H1 (cell line): ENCODE data around the gene AOC1. TPM values are rescaled to one million over a fixed set of nuclear protein-coding genes. Genes with fewer than 3 reads are reported as not detected.

Source experiments
- CTCF ChIA-PET: fragments of 300-600 bp; sonication (Branson Sonifier 250); formaldehyde crosslinking; loops from one replicate; lab custom pipeline; 2021; ENCODE audit not compliant: partially characterized antibody; lab: Charles Lee
- POLR2A ChIA-PET: fragments of 300-600 bp; sonication (Branson Sonifier 250); formaldehyde crosslinking; loops from one replicate; lab custom pipeline; 2021; ENCODE audit warnings: inconsistent platforms; ENCODE audit not compliant: partially characterized antibody; lab: Charles Lee
- DNase-seq, 2 experiments: peaks; one replicate each; pipeline versions ENCODE4 v3.0.0 to v3.0.0-alpha.2; 2010 to 2022; ENCODE audit warnings: low spot score in 2 of 2, low read depth in 1 of 2, mixed read lengths in 1 of 2
- FAIRE-seq: peaks from 2 replicates; lab custom pipeline; 2011; peaks lifted over from hg19 to GRCh38; lab: Jason Lieb, UNC
- H2AFZ ChIP-seq: 2 replicates; pipeline ENCODE4 v1.8.1; 2012; ENCODE audit warnings: low read length, inconsistent platforms
- H2AK5ac ChIP-seq: 2 replicates; pipeline ENCODE4 v1.6.1; 2013; ENCODE audit warnings: low read depth, low read length
- H2BK120ac ChIP-seq: replicated peaks from 2 replicates; pipeline ENCODE3; 2013; ENCODE audit warnings: low read depth, low read length, inconsistent platforms
- H2BK12ac ChIP-seq: 2 replicates; pipeline ENCODE4 v1.6.1; 2013; ENCODE audit warnings: low read depth, low read length
- H2BK15ac ChIP-seq: 2 replicates; pipeline ENCODE4 v1.6.1; 2013; ENCODE audit warnings: low read length
- H2BK20ac ChIP-seq: 2 replicates; pipeline ENCODE4 v1.6.1; 2013; ENCODE audit warnings: low read length
- H2BK5ac ChIP-seq: 2 replicates; pipeline ENCODE4 v1.6.1; 2013; ENCODE audit warnings: low read depth, low read length
- H3K14ac ChIP-seq: 2 replicates; pipeline ENCODE4 v1.6.1; 2013; ENCODE audit warnings: inconsistent platforms; ENCODE audit not compliant: insufficient read length
- H3K18ac ChIP-seq: 2 replicates; pipeline ENCODE4 v1.6.1; 2013; ENCODE audit warnings: low read length; ENCODE audit errors: extremely low read depth
- H3K23ac ChIP-seq: 2 replicates; pipeline ENCODE4 v1.6.1; 2013; ENCODE audit warnings: inconsistent platforms; ENCODE audit not compliant: insufficient read length
- H3K23me2 ChIP-seq: 2 replicates; pipeline ENCODE4 v1.6.1; 2013; ENCODE audit warnings: low read depth, low read length
- H3K27ac ChIP-seq: 2 replicates; pipeline ENCODE4 v1.6.1; 2011; ENCODE audit warnings: low read depth, low read length, inconsistent platforms
- H3K27me3 ChIP-seq, 4 experiments: replicated peaks in 1 of 4; 1 replicate in 1 of 4; 2 replicates in 3 of 4; pipeline versions ENCODE4 v1.6.1 to v1.8.1; 2011 to 2013; ENCODE audit warnings: low read length in 3 of 4, mild to moderate bottlenecking in 3 of 4, inconsistent platforms in 2 of 4, mixed read lengths in 2 of 4, moderate library complexity in 1 of 4; ENCODE audit not compliant: control insufficient read depth in 3 of 4, insufficient read depth in 3 of 4; ENCODE audit errors: extremely low read depth in 1 of 4
- H3K36me3 ChIP-seq, 4 experiments: 2 replicates each; pipeline versions ENCODE4 v1.6.1 to v1.8.1; 2011 to 2013; ENCODE audit warnings: mild to moderate bottlenecking in 4 of 4, low read length in 3 of 4, moderate library complexity in 2 of 4, control low read depth in 1 of 4, inconsistent platforms in 1 of 4; ENCODE audit not compliant: insufficient read depth in 4 of 4, control insufficient read depth in 2 of 4
- H3K4ac ChIP-seq: replicated peaks from 2 replicates; pipeline ENCODE3; 2013; ENCODE audit warnings: low read length, low read depth, mixed read lengths, inconsistent platforms; ENCODE audit not compliant: insufficient read length
- H3K4me1 ChIP-seq, 4 experiments: replicated peaks in 1 of 4; 1 replicate in 1 of 4; 2 replicates in 3 of 4; pipeline versions ENCODE4 v1.6.1 to v1.8.1; 2011 to 2013; ENCODE audit warnings: low read length in 3 of 4, inconsistent platforms in 2 of 4, mixed read lengths in 1 of 4; ENCODE audit not compliant: insufficient read depth in 4 of 4, control insufficient read depth in 3 of 4
- H3K4me2 ChIP-seq, 2 experiments: 2 replicates each; pipeline versions ENCODE4 v1.6.1 to v1.8.1; 2011 to 2013; ENCODE audit warnings: low read depth in 2 of 2, low read length in 2 of 2, control low read depth in 1 of 2, inconsistent platforms in 1 of 2, mild to moderate bottlenecking in 1 of 2; ENCODE audit not compliant: insufficient read depth in 1 of 2
- H3K4me3 ChIP-seq, 4 experiments: fragments of 200-600, 300-600 bp in 1 of 4; sonication (generic), shearing (Covaris generic), sonication (Bioruptor Twin) in 1 of 4; 2 replicates each; pipeline versions ENCODE4 v1.5.1 to v1.8.1; 2011 to 2016; ENCODE audit warnings: low read length in 4 of 4, low read depth in 3 of 4, control low read depth in 2 of 4, inconsistent platforms in 2 of 4, mild to moderate bottlenecking in 2 of 4, mixed read lengths in 1 of 4, moderate library complexity in 1 of 4; ENCODE audit not compliant: insufficient read depth in 2 of 4; ENCODE audit errors: extremely low read depth in 1 of 4
- H3K56ac ChIP-seq: replicated peaks from 2 replicates; pipeline ENCODE3; 2013; ENCODE audit warnings: low read depth, mild to moderate bottlenecking, mixed read lengths, low read length, inconsistent platforms; ENCODE audit not compliant: insufficient read length
- H3K79me1 ChIP-seq: 2 replicates; pipeline ENCODE4 v1.6.1; 2013; ENCODE audit warnings: low read depth, low read length, control low read depth
- H3K79me2 ChIP-seq, 2 experiments: 2 replicates each; pipeline versions ENCODE4 v1.6.1 to v1.8.1; 2012 to 2013; ENCODE audit warnings: low read length in 2 of 2, mild to moderate bottlenecking in 2 of 2, inconsistent platforms in 1 of 2; ENCODE audit not compliant: insufficient read depth in 2 of 2, control insufficient read depth in 1 of 2
- H3K9ac ChIP-seq, 4 experiments: replicated peaks in 1 of 4; 1 replicate in 1 of 4; 2 replicates in 3 of 4; pipeline versions ENCODE4 v1.6.1 to v1.8.1; 2011 to 2013; ENCODE audit warnings: low read depth in 3 of 4, low read length in 3 of 4, control low read depth in 2 of 4, mild to moderate bottlenecking in 2 of 4, moderate library complexity in 2 of 4, inconsistent platforms in 1 of 4; ENCODE audit errors: extremely low read depth in 1 of 4
- H3K9me3 ChIP-seq, 2 experiments: 2 replicates each; pipeline versions ENCODE4 v1.6.1 to v1.8.1; 2012 to 2013; ENCODE audit warnings: mild to moderate bottlenecking in 2 of 2, moderate library complexity in 2 of 2, control low read depth in 1 of 2, inconsistent platforms in 1 of 2, low read depth in 1 of 2, low read length in 1 of 2, mixed read lengths in 1 of 2; ENCODE audit not compliant: insufficient read depth in 2 of 2
- H4K20me1 ChIP-seq, 2 experiments: replicated peaks in 1 of 2; 2 replicates each; pipeline versions ENCODE3 to v1.8.1; 2011 to 2013; ENCODE audit warnings: inconsistent platforms in 2 of 2, low read length in 2 of 2, mild to moderate bottlenecking in 1 of 2; ENCODE audit not compliant: insufficient read depth in 2 of 2, control insufficient read depth in 1 of 2
- H4K5ac ChIP-seq: 2 replicates; pipeline ENCODE4 v1.6.1; 2013; ENCODE audit warnings: low read length, low read depth, mixed read lengths, inconsistent platforms; ENCODE audit not compliant: insufficient read length
- H4K8ac ChIP-seq: 2 replicates; pipeline ENCODE4 v1.8.0; 2013; ENCODE audit warnings: mild to moderate bottlenecking, moderate library complexity, low read length, inconsistent platforms; ENCODE audit not compliant: insufficient read depth; ENCODE audit errors: extremely low read depth
- H4K91ac ChIP-seq: replicated peaks from 2 replicates; pipeline ENCODE3; 2013; ENCODE audit warnings: low read length, mixed read lengths, inconsistent platforms; ENCODE audit not compliant: insufficient read length
- CREB1 ChIP-seq: IDR thresholded peaks from 2 replicates; pipeline ENCODE4 v1.6.1; 2012; ENCODE audit warnings: inconsistent platforms
- GTF2F1 ChIP-seq: IDR thresholded peaks from 2 replicates; pipeline ENCODE4 v1.6.1; 2012; ENCODE audit warnings: low read depth, low read length, improper control_type of control experiment, borderline replicate concordance
- HDAC2 ChIP-seq, 2 experiments: fragments of 300-600 bp in 1 of 2; sonication (generic) in 1 of 2; IDR thresholded peaks; 2 replicates each; pipeline ENCODE4 v1.6.1; 2011 to 2012; ENCODE audit warnings: low read depth in 2 of 2, low read length in 2 of 2, mild to moderate bottlenecking in 2 of 2, moderate library complexity in 2 of 2, borderline replicate concordance in 1 of 2, inconsistent platforms in 1 of 2
- HDAC6 ChIP-seq: IDR thresholded peaks from one replicate; pipeline ENCODE4 v1.7.1; 2012; ENCODE audit warnings: low read depth, mild to moderate bottlenecking, inconsistent platforms, low read length, moderate library complexity
- JUND ChIP-seq: IDR thresholded peaks from 2 replicates; pipeline ENCODE4 v1.6.1; 2011; ENCODE audit warnings: mild to moderate bottlenecking, improper control_type of control experiment, low read length
- MAFK ChIP-seq: IDR thresholded peaks from 2 replicates; pipeline ENCODE4 v1.6.1; 2012; ENCODE audit warnings: low read depth, mild to moderate bottlenecking, improper control_type of control experiment, low read length
- RBBP5 ChIP-seq: IDR thresholded peaks from 2 replicates; pipeline ENCODE4 v1.7.1; 2012; ENCODE audit warnings: low read depth, mild to moderate bottlenecking, inconsistent platforms, low read length, moderate library complexity, borderline replicate concordance
- RFX5 ChIP-seq: IDR thresholded peaks from 2 replicates; pipeline ENCODE4 v1.6.1; 2011; ENCODE audit warnings: low read depth, low read length, improper control_type of control experiment, borderline replicate concordance
- RNF2 ChIP-seq: fragments of 200-900, 300-1000 bp; sonication (generic); IDR thresholded peaks from 2 replicates; pipeline ENCODE4 v1.7.1; 2016; ENCODE audit warnings: borderline replicate concordance, low read depth, mild to moderate bottlenecking, antibody characterized with exemption, low read length; ENCODE audit not compliant: poor library complexity, severe bottlenecking; ENCODE audit errors: missing control alignments
- SIX5 ChIP-seq: IDR thresholded peaks from 2 replicates; pipeline ENCODE4 v1.6.1; 2011; ENCODE audit warnings: mild to moderate bottlenecking, low read depth, low read length
- SP1 ChIP-seq: IDR thresholded peaks from 2 replicates; pipeline ENCODE4 v1.6.1; 2011; ENCODE audit warnings: low read depth, low read length
- SP2 ChIP-seq: IDR thresholded peaks from 2 replicates; pipeline ENCODE4 v1.6.1; 2012; ENCODE audit warnings: mild to moderate bottlenecking, low read length, inconsistent platforms
- WGBS, 2 experiments: shearing (Covaris generic) in 1 of 2; methylation state at CpG; one replicate each; pipeline versions ENCODE4 v1.1.6 to v1.1.7; 2013 to 2015; ENCODE audit warnings: low lambda C conversion rate in 2 of 2, mixed read lengths in 2 of 2, inconsistent platforms in 1 of 2, low coverage in 1 of 2, missing lambda C conversion rate in 1 of 2; ENCODE audit not compliant: insufficient replicate concordance in 2 of 2, insufficient coverage in 1 of 2, insufficient read length in 1 of 2; ENCODE audit errors: extremely low coverage in 1 of 2, missing lambda C conversion rate in 1 of 2; 5-methylcytosine and 5-hydroxymethylcytosine counted together
- polyA plus RNA-seq, 7 experiments: library from polyadenylated mRNA; depleted of rRNA in 3 of 7; stranded (reverse) in 5 of 7; unstranded in 2 of 7; fragments of >200 nt in 5 of 7; fragments of 200-250 nt in 2 of 7; gene quantifications; 1 replicate in 5 of 7; 2 replicates in 1 of 7; 4 replicates in 1 of 7; pipeline versions ENCODE4 v1.2.1 to v1.2.3, GENCODE V29; 2011 to 2013; ENCODE audit warnings: missing spikeins in 2 of 7, mixed read lengths in 2 of 7
- total RNA-seq: library from RNA; stranded (reverse); fragmentation: NEBNext Ultra II Directional; extraction: Animal tissue kit (Norgen Biotek cat#: 25700); gene quantifications from 2 replicates; pipeline ENCODE4 v1.2.1, GENCODE V29; 2021
- TF ChIP-seq, protein P1 (sequence below): IDR thresholded peaks from 2 replicates; pipeline ENCODE4 v1.6.1; 2012; ENCODE audit warnings: low read length, inconsistent platforms

AOC1 gene
- total and polyA plus RNA-seq, 2 of the 8 experiments (the other 6 are each of a cell fraction or from before 2014, with no cell fraction given) = 0.15 to 0.17 TPM

DNA sequence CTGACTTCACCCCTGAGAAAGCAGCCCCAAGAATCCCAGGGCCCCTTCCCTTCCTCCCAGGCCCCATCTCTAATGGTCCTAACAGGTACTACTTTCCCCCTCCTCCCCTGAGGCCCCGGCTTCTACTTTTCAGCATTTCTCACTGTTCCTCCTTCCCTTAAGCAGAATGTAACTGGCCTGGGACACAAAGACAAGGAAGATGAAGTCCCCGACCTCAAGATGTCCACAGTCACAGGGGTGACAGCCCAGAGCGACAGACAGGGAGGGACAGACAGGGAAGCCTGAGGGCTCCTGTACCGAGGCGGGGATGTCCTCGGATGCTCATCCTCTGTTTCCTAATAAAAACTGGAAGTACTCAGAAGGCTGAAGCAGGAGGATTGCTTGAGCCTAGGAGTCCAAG lies 11.6 kb downstream of the AOC1 start:
- H4K20me1 ChIP-seq = no peaks in the 10 kb centered on the region
- no peak overlapping the region for H4K91ac ChIP-seq
- no peak overlapping the region for H2BK120ac ChIP-seq
- H3K27me3 ChIP-seq = no peaks in the 10 kb centered on the region
- ChIA-PET CTCF (interaction anchor here (0.9 to 3.0 kb wide), 2 partner anchors 13 to 24 kb away, joined by 3 to 27 read pairs; no protein-coding TSS in a partner anchor), POLR2A (no interaction called here)
- H3K14ac ChIP-seq = no peak overlapping the region
- no peak overlapping the region for H3K4ac ChIP-seq
- no peak overlapping the region for H3K56ac ChIP-seq
- no peaks in the 10 kb centered on the region for H3K79me2 ChIP-seq
- H3K4me1 ChIP-seq = peaks cover 0 to 9% (median 4%) of the 10 kb centered on the region in 4 experiments; a peak in 3 of 7 replicates
- H3K9ac ChIP-seq = no peak overlapping the region
- H4K5ac ChIP-seq = no peak overlapping the region
- H2BK5ac ChIP-seq = no peak overlapping the region
- no peaks in the 10 kb centered on the region for H3K36me3 ChIP-seq
- no peak overlapping the region for H2AK5ac ChIP-seq
- H2BK20ac ChIP-seq = no peak overlapping the region
- H2BK12ac ChIP-seq = no peak overlapping the region
- DNase-seq = no peak
- H3K23ac ChIP-seq = no peak overlapping the region
- H4K8ac ChIP-seq = no peak overlapping the region
- no peak overlapping the region for H2AFZ ChIP-seq
- no peaks in the 10 kb centered on the region for H3K79me1 ChIP-seq
- H3K27ac ChIP-seq = no peak overlapping the region
- H3K18ac ChIP-seq = no peak overlapping the region
- no peaks in the 10 kb centered on the region for H3K23me2 ChIP-seq
- no peak overlapping the region for H3K4me3 ChIP-seq
- no peak overlapping the region for H2BK15ac ChIP-seq
- H3K4me2 ChIP-seq = no peak overlapping the region
- 90% methylated on average over 6 of the region's 6 CpGs; no CpG with 5 or more reads in 1 of the 2 experiments for WGBS, 2 experiments
- 0 out of 4 replicates have a peak, but pooled peaks cover 0 to 5% of the 10 kb centered on the region in 2 experiments for H3K9me3 ChIP-seq
- FAIRE-seq = no peak
- TF ChIP-seq SIX5 (no peak), CREB1 (no peak), RFX5 (no peak), SP1 (no peak), RBBP5 (no peak), HDAC2 (IDR thresholded peaks at IDR 0.05; ENCODE audit: borderline replicate concordance in 1 of 2, low read depth in 2 of 2, low read length in 2 of 2) (no peak), RNF2 (no peak), JUND (no peak), SP2 (no peak), HDAC6 (no peak), GTF2F1 (no peak), MAFK (no peak)
- TF ChIP-seq, protein P1, sequence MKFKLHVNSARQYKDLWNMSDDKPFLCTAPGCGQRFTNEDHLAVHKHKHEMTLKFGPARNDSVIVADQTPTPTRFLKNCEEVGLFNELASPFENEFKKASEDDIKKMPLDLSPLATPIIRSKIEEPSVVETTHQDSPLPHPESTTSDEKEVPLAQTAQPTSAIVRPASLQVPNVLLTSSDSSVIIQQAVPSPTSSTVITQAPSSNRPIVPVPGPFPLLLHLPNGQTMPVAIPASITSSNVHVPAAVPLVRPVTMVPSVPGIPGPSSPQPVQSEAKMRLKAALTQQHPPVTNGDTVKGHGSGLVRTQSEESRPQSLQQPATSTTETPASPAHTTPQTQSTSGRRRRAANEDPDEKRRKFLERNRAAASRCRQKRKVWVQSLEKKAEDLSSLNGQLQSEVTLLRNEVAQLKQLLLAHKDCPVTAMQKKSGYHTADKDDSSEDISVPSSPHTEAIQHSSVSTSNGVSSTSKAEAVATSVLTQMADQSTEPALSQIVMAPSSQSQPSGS = no peak
